HepG2 (cell line): ENCODE measurements around the gene GART. TPM values are rescaled to one million over a fixed set of nuclear protein-coding genes. Genes with fewer than 3 reads are reported as not detected.

Experiments used
- REST ChIP-seq, 2 experiments: IDR thresholded peaks; 2 replicates each; pipeline ENCODE4 v1.6.1; 2011 to 2012; ENCODE audit warnings: low read length in 2 of 2, borderline replicate concordance in 1 of 2, low read depth in 1 of 2, mild to moderate bottlenecking in 1 of 2, moderate library complexity in 1 of 2
- ZBTB49 ChIP-seq: sonication (generic); formaldehyde crosslinking; IDR thresholded peaks from 2 replicates; pipeline ENCODE4 v1.4.0; 2020; ENCODE audit warnings: missing genetic modification reagents, borderline replicate concordance
- ZSCAN21 ChIP-seq: sonication (generic); formaldehyde crosslinking; IDR thresholded peaks from 2 replicates; pipeline ENCODE4 v1.8.0; 2022; ENCODE audit warnings: mild to moderate bottlenecking, missing genetic modification reagents, moderate library complexity, borderline replicate concordance
- polyA plus RNA-seq, 8 experiments: library from polyadenylated mRNA; depleted of rRNA in 3 of 8; stranded (reverse) in 7 of 8; unstranded in 1 of 8; fragments of >200 nt; fragmentation: Illumina TruSeq in 4 of 8; extraction: Trizol in 4 of 8; gene quantifications; 2 replicates each; pipeline versions ENCODE4 v1.2.1 to v1.2.3, GENCODE V29; 2011 to 2016; ENCODE audit warnings: low read depth in 4 of 8, missing spikeins in 1 of 8, mixed read lengths in 1 of 8; ENCODE audit not compliant: insufficient read depth in 1 of 8
- total RNA-seq, 5 experiments: library from RNA; depleted of rRNA; stranded (reverse); fragments of >200 nt; fragmentation: Illumina TruSeq; extraction: Trizol; gene quantifications; 2 replicates each; pipeline ENCODE4 v1.2.3, GENCODE V29; 2016; ENCODE audit warnings: low read depth in 1 of 5
- TF ChIP-seq, protein P1 (sequence below): sonication (generic); formaldehyde crosslinking; IDR thresholded peaks from 2 replicates; pipeline ENCODE4 v1.5.1; 2020; ENCODE audit warnings: mild to moderate bottlenecking, missing genetic modification reagents, borderline replicate concordance
- TF ChIP-seq, protein P2 (sequence below): IDR thresholded peaks from 2 replicates; pipeline ENCODE4 v1.6.1; 2016; ENCODE audit warnings: low read depth, control low read depth
- TF ChIP-seq, protein P3 (sequence below): sonication (generic); formaldehyde crosslinking; IDR thresholded peaks from 2 replicates; pipeline ENCODE4; 2020; ENCODE audit warnings: missing genetic modification reagents, mild to moderate bottlenecking, borderline replicate concordance
- TF ChIP-seq, protein P4 (sequence below): IDR thresholded peaks from 2 replicates; pipeline ENCODE4 v1.6.1; 2018; ENCODE audit warnings: missing genetic modification reagents

GART gene
- total and polyA plus RNA-seq, 2 of the 13 experiments (the other 11 are each of a cell fraction or from before 2014, with no cell fraction given), result 17.9 to 109 TPM

DNA sequence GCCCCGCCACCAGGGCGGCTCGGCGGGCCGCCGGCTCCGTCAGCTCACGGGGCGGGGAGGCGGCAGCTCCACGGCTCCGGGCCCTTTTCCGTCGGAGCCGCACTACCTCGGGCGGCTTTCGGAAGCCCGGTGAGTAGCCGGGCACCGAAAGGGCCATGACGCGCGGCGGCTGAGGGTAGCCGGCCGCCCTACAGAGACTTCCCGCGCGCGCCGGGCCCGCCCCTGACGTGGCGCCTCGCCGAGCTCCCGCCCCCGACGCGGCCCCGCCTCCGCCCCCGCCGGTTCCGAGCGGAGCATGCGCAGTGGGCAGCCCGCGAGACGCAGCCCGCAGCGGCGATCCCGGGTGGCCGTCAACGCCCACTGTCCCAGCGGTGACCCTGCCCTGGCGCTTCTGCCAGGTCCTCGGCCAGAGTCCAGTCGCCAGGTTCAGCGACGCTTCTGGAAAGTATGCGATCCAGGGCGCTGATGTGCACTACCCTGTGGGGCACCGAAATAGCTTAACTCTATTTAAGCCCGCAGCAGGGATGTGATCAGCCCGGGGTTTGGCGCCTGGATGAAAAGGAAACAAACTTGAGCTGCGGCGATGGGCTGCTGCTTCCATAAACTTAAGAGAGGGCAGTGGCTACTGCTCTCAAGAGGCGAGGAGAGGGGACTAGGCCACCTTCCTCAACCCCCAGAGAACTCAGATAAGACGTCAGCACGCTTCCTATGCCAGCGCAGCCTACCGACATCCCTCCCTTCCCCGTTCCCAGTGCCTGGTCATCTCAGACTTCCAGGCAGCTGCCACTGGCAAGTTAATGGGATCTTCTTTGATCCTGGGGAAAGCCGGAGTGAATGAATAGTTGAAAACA, 46.8 kb upstream of the GART start, which contains the start of gene DONSON (continued):
- TF ChIP-seq REST (IDR thresholded peaks at IDR 0.05; ENCODE audit: borderline replicate concordance in 1 of 2, low read depth in 1 of 2, low read length in 2 of 2), result no peak
- no peak for TF ChIP-seq ZBTB49
- TF ChIP-seq, protein P1, sequence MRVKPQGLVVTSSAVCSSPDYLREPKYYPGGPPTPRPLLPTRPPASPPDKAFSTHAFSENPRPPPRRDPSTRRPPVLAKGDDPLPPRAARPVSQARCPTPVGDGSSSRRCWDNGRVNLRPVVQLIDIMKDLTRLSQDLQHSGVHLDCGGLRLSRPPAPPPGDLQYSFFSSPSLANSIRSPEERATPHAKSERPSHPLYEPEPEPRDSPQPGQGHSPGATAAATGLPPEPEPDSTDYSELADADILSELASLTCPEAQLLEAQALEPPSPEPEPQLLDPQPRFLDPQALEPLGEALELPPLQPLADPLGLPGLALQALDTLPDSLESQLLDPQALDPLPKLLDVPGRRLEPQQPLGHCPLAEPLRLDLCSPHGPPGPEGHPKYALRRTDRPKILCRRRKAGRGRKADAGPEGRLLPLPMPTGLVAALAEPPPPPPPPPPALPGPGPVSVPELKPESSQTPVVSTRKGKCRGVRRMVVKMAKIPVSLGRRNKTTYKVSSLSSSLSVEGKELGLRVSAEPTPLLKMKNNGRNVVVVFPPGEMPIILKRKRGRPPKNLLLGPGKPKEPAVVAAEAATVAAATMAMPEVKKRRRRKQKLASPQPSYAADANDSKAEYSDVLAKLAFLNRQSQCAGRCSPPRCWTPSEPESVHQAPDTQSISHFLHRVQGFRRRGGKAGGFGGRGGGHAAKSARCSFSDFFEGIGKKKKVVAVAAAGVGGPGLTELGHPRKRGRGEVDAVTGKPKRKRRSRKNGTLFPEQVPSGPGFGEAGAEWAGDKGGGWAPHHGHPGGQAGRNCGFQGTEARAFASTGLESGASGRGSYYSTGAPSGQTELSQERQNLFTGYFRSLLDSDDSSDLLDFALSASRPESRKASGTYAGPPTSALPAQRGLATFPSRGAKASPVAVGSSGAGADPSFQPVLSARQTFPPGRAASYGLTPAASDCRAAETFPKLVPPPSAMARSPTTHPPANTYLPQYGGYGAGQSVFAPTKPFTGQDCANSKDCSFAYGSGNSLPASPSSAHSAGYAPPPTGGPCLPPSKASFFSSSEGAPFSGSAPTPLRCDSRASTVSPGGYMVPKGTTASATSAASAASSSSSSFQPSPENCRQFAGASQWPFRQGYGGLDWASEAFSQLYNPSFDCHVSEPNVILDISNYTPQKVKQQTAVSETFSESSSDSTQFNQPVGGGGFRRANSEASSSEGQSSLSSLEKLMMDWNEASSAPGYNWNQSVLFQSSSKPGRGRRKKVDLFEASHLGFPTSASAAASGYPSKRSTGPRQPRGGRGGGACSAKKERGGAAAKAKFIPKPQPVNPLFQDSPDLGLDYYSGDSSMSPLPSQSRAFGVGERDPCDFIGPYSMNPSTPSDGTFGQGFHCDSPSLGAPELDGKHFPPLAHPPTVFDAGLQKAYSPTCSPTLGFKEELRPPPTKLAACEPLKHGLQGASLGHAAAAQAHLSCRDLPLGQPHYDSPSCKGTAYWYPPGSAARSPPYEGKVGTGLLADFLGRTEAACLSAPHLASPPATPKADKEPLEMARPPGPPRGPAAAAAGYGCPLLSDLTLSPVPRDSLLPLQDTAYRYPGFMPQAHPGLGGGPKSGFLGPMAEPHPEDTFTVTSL (CRISPR knock-in tag), result no peak
- TF ChIP-seq, protein P2, sequence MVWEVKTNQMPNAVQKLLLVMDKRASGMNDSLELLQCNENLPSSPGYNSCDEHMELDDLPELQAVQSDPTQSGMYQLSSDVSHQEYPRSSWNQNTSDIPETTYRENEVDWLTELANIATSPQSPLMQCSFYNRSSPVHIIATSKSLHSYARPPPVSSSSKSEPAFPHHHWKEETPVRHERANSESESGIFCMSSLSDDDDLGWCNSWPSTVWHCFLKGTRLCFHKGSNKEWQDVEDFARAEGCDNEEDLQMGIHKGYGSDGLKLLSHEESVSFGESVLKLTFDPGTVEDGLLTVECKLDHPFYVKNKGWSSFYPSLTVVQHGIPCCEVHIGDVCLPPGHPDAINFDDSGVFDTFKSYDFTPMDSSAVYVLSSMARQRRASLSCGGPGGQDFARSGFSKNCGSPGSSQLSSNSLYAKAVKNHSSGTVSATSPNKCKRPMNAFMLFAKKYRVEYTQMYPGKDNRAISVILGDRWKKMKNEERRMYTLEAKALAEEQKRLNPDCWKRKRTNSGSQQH (CRISPR knock-in tag), result no peak
- TF ChIP-seq, protein P3, sequence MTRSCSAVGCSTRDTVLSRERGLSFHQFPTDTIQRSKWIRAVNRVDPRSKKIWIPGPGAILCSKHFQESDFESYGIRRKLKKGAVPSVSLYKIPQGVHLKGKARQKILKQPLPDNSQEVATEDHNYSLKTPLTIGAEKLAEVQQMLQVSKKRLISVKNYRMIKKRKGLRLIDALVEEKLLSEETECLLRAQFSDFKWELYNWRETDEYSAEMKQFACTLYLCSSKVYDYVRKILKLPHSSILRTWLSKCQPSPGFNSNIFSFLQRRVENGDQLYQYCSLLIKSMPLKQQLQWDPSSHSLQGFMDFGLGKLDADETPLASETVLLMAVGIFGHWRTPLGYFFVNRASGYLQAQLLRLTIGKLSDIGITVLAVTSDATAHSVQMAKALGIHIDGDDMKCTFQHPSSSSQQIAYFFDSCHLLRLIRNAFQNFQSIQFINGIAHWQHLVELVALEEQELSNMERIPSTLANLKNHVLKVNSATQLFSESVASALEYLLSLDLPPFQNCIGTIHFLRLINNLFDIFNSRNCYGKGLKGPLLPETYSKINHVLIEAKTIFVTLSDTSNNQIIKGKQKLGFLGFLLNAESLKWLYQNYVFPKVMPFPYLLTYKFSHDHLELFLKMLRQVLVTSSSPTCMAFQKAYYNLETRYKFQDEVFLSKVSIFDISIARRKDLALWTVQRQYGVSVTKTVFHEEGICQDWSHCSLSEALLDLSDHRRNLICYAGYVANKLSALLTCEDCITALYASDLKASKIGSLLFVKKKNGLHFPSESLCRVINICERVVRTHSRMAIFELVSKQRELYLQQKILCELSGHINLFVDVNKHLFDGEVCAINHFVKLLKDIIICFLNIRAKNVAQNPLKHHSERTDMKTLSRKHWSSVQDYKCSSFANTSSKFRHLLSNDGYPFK, result 0 out of 2 replicates have a peak, but pooled peaks have one; percentile 34
- TF ChIP-seq, protein P4, sequence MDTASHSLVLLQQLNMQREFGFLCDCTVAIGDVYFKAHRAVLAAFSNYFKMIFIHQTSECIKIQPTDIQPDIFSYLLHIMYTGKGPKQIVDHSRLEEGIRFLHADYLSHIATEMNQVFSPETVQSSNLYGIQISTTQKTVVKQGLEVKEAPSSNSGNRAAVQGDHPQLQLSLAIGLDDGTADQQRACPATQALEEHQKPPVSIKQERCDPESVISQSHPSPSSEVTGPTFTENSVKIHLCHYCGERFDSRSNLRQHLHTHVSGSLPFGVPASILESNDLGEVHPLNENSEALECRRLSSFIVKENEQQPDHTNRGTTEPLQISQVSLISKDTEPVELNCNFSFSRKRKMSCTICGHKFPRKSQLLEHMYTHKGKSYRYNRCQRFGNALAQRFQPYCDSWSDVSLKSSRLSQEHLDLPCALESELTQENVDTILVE (CRISPR knock-in tag), result peak; percentile 61; the same call in 1 of the 2 replicates
- TF ChIP-seq ZSCAN21, result peak; percentile 85
